Measurements from ENCODE around the gene STAP1. TPM values are rescaled to one million over a fixed set of nuclear protein-coding genes. Genes with fewer than 3 reads are reported as not detected.

Gene STAP1
- total RNA-seq, 1 experiment from 2014 or later = not detected

DNA sequence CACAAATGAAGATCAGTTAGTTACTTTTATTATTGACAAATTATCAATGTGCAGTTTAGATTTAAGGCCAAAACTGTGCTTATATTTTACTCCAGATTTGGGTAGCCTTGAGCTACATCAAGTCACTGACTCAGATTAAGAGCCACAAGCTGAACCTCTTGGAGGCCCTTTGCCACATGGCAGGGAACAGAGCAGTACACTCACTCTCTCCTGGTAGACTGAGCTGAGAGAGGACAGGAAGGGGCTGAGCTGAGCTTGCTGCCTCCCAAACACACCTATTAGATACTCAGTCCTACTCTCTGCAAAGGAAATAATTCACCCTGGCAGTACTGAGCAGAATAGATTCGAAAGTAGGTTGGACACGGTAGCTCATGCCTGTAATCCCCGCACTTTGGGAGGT, 7.8 kb downstream of the STAP1 start:
- no CpG with 5 or more reads among the region's 3 CpGs for WGBS (ENCODE audit: extremely low coverage, insufficient read length, low lambda C conversion rate)
- no peak overlapping the region for H3K4me3 Mint-ChIP-seq

More for the DNA sequence above, 7.8 kb downstream of the STAP1 start:
- Histone ChIP-seq H3K27me3 (ENCODE audit: insufficient read depth, low read length) (no peaks in the 10 kb centered on the region), H3K23me2 (ENCODE audit: insufficient read length, low read depth, low read length, poor library complexity, severe bottlenecking) (no peaks in the 10 kb centered on the region), H2BK15ac (ENCODE audit: low read depth, low read length) (no peak overlapping the region), H2BK12ac (ENCODE audit: insufficient read length, low read depth, low read length) (no peak overlapping the region), H3K27ac (ENCODE audit: insufficient read length, low read depth, low read length) (no peak overlapping the region), H4K91ac (ENCODE audit: insufficient read length, low read depth, low read length) (no peak overlapping the region), H3K4ac (ENCODE audit: low read depth, low read length) (no peak overlapping the region), H4K8ac (replicated peaks; ENCODE audit: insufficient read length, low read depth, low read length) (no peak overlapping the region), H2BK5ac (ENCODE audit: insufficient read length, low read length) (no peak overlapping the region), H3K9ac (ENCODE audit: extremely low read depth, insufficient read length, low read length) (no peak overlapping the region), H3K4me1 (ENCODE audit: insufficient read depth, low read length) (no peaks in the 10 kb centered on the region), H2BK120ac (ENCODE audit: low read depth, low read length, poor library complexity, severe bottlenecking) (no peak overlapping the region), H3K79me1 (ENCODE audit: insufficient read depth, low read depth, low read length, poor library complexity, severe bottlenecking) (no peaks in the 10 kb centered on the region), H3K56ac (ENCODE audit: insufficient read length, low read depth, low read length) (no peak overlapping the region), H3K4me2 (ENCODE audit: insufficient read depth, insufficient read length, low read length) (no peak overlapping the region), H3K23ac (ENCODE audit: insufficient read length, low read depth, low read length) (no peak overlapping the region), H3K79me2 (ENCODE audit: insufficient read depth, low read length) (no peaks in the 10 kb centered on the region), H2BK20ac (ENCODE audit: low read depth, low read length, poor library complexity, severe bottlenecking) (no peak overlapping the region), H3T11ph (ENCODE audit: low read length) (no peak overlapping the region), H2AFZ (ENCODE audit: low read length) (no peak overlapping the region), H3K14ac (ENCODE audit: insufficient read depth, low read length) (no peak overlapping the region), H3K18ac (ENCODE audit: insufficient read length, low read depth, low read length) (no peak overlapping the region), H4K5ac (ENCODE audit: insufficient read length, low read depth, low read length) (no peak overlapping the region), H2AK5ac (ENCODE audit: insufficient read length, low read length) (no peak overlapping the region), H4K20me1 (ENCODE audit: control insufficient read depth, insufficient read depth, insufficient read length) (no peaks in the 10 kb centered on the region), H3K9me3 (ENCODE audit: control insufficient read depth, low read depth, low read length) (no peaks in the 10 kb centered on the region)
- H3K4me1 Mint-ChIP-seq = no peaks in the 10 kb centered on the region
- no peaks in the 10 kb centered on the region for H3K36me3 Mint-ChIP-seq (ENCODE audit: insufficient read depth in 1 of 3, low read depth in 3 of 3)
- no peak for DNase-seq
- no peaks in the 10 kb centered on the region for H3K9me3 Mint-ChIP-seq
- TF ChIP-seq, protein P1, sequence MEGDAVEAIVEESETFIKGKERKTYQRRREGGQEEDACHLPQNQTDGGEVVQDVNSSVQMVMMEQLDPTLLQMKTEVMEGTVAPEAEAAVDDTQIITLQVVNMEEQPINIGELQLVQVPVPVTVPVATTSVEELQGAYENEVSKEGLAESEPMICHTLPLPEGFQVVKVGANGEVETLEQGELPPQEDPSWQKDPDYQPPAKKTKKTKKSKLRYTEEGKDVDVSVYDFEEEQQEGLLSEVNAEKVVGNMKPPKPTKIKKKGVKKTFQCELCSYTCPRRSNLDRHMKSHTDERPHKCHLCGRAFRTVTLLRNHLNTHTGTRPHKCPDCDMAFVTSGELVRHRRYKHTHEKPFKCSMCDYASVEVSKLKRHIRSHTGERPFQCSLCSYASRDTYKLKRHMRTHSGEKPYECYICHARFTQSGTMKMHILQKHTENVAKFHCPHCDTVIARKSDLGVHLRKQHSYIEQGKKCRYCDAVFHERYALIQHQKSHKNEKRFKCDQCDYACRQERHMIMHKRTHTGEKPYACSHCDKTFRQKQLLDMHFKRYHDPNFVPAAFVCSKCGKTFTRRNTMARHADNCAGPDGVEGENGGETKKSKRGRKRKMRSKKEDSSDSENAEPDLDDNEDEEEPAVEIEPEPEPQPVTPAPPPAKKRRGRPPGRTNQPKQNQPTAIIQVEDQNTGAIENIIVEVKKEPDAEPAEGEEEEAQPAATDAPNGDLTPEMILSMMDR (conservative IDR thresholded peaks at IDR 0.05) = no peak
- H3K27me3 Mint-ChIP-seq (ENCODE audit: low read depth) = no peaks in the 10 kb centered on the region
- H3K27ac Mint-ChIP-seq = no peak overlapping the region; a peak in 1 of 7 replicates
